WTC11 (cell line): ENCODE measurements around the gene VANGL2. TPM values are rescaled to one million over a fixed set of nuclear protein-coding genes. Genes with fewer than 3 reads are reported as not detected.

ENCODE experiments used
- ATAC-seq: fragments of 200-7000 bp; cut with Tn5 transposase; 2 replicates; pipeline ENCODE4 v1.10.0; 2021; ENCODE audit warnings: mild to moderate bottlenecking, moderate library complexity
- CTCF ChIA-PET: fragments of 300-600 bp; sonication (Branson Sonifier 250); formaldehyde crosslinking; loops from one replicate; lab custom pipeline; 2021; ENCODE audit warnings: antibody characterized with exemption; lab: Charles Lee
- POLR2A ChIA-PET: fragments of 350-600 bp; sonication (Branson Sonifier 250); formaldehyde crosslinking; loops from one replicate; lab custom pipeline; 2021; ENCODE audit warnings: antibody characterized with exemption; lab: Charles Lee
- DNase-seq: peaks from one replicate; pipeline ENCODE4 v3.0.0; 2021; ENCODE audit warnings: low spot score
- H3K27ac Mint-ChIP-seq: 2 replicates; pipeline ENCODE4 v1.8.0; 2021; ENCODE audit warnings: mixed read lengths
- H3K27me3 Mint-ChIP-seq: 2 replicates; pipeline ENCODE4 v1.8.0; 2021; ENCODE audit warnings: low read depth, mild to moderate bottlenecking, moderate library complexity, mixed read lengths
- H3K36me3 Mint-ChIP-seq: 2 replicates; pipeline ENCODE4 v1.8.0; 2021; ENCODE audit warnings: mixed read lengths
- H3K4me1 Mint-ChIP-seq: 2 replicates; pipeline ENCODE4 v1.8.0; 2022; ENCODE audit warnings: mixed read lengths
- H3K4me3 Mint-ChIP-seq: 2 replicates; pipeline ENCODE4 v1.8.0; 2021; ENCODE audit warnings: mild to moderate bottlenecking, moderate library complexity, mixed read lengths
- H3K9me3 Mint-ChIP-seq: 2 replicates; pipeline ENCODE4 v1.8.0; 2021; ENCODE audit warnings: mixed read lengths
- ATF1 ChIP-seq: sonication (generic); formaldehyde crosslinking; IDR thresholded peaks from 2 replicates; pipeline ENCODE4 v1.8.1; 2023; ENCODE audit warnings: mild to moderate bottlenecking, moderate library complexity, missing genetic modification reagents
- CREM ChIP-seq: sonication (generic); formaldehyde crosslinking; IDR thresholded peaks from 2 replicates; pipeline ENCODE4 v1.8.1; 2022; ENCODE audit warnings: mild to moderate bottlenecking, missing genetic modification reagents, moderate library complexity
- E2F5 ChIP-seq: sonication (generic); formaldehyde crosslinking; IDR thresholded peaks from 2 replicates; pipeline ENCODE4 v1.8.1; 2022; ENCODE audit warnings: mild to moderate bottlenecking, moderate library complexity, missing genetic modification reagents
- ERG ChIP-seq: fragments of 250-450 bp; sonication (Bioruptor Pico); IDR thresholded peaks from 2 replicates; pipeline ENCODE4 v1.8.0; 2021; ENCODE audit warnings: mild to moderate bottlenecking
- GABPB1 ChIP-seq: sonication (generic); formaldehyde crosslinking; IDR thresholded peaks from 2 replicates; pipeline ENCODE4 v1.8.1; 2023; ENCODE audit warnings: mild to moderate bottlenecking, missing genetic modification reagents
- IRF1 ChIP-seq: sonication (generic); formaldehyde crosslinking; IDR thresholded peaks from 2 replicates; pipeline ENCODE4 v1.8.0; 2023; ENCODE audit warnings: missing genetic modification reagents
- JAZF1 ChIP-seq: fragments of 250-450 bp; sonication (Bioruptor Pico); IDR thresholded peaks from 2 replicates; pipeline ENCODE4 v1.9.0; 2021; ENCODE audit warnings: moderate library complexity, mild to moderate bottlenecking, inconsistent platforms
- MAX ChIP-seq: sonication (generic); formaldehyde crosslinking; IDR thresholded peaks from 2 replicates; pipeline ENCODE4 v1.8.0; 2022; ENCODE audit warnings: mild to moderate bottlenecking, missing genetic modification reagents
- MXD4 ChIP-seq: fragments of 250-450 bp; sonication (Bioruptor Pico); IDR thresholded peaks from 2 replicates; pipeline ENCODE4 v1.8.0; 2021; ENCODE audit warnings: mild to moderate bottlenecking, moderate library complexity, borderline replicate concordance
- NR2C2 ChIP-seq: sonication (generic); formaldehyde crosslinking; IDR thresholded peaks from 2 replicates; pipeline ENCODE4 v1.8.0; 2022; ENCODE audit warnings: mild to moderate bottlenecking, missing genetic modification reagents
- SMAD4 ChIP-seq: sonication (generic); formaldehyde crosslinking; IDR thresholded peaks from 2 replicates; pipeline ENCODE4 v1.8.0; 2022; ENCODE audit warnings: mild to moderate bottlenecking, missing genetic modification reagents
- SP1 ChIP-seq: sonication (generic); formaldehyde crosslinking; conservative IDR thresholded peaks from 2 replicates; pipeline ENCODE4 v1.8.1; 2022; ENCODE audit warnings: missing genetic modification reagents
- STAT6 ChIP-seq: sonication (generic); formaldehyde crosslinking; conservative IDR thresholded peaks from 2 replicates; pipeline ENCODE4 v1.8.1; 2023; ENCODE audit warnings: mild to moderate bottlenecking, low read depth, missing genetic modification reagents, moderate library complexity
- TCF7 ChIP-seq: sonication (generic); formaldehyde crosslinking; IDR thresholded peaks from 2 replicates; pipeline ENCODE4 v1.8.0; 2022; ENCODE audit warnings: mild to moderate bottlenecking, low read depth, missing genetic modification reagents, moderate library complexity
- ZNF138 ChIP-seq: sonication (generic); formaldehyde crosslinking; conservative IDR thresholded peaks from 2 replicates; pipeline ENCODE4 v1.8.1; 2022; ENCODE audit warnings: mild to moderate bottlenecking, moderate library complexity, missing genetic modification reagents
- ZNF219 ChIP-seq: sonication (generic); formaldehyde crosslinking; IDR thresholded peaks from 2 replicates; pipeline ENCODE4 v1.8.0; 2023; ENCODE audit warnings: missing genetic modification reagents, mild to moderate bottlenecking, borderline replicate concordance
- ZNF512 ChIP-seq: sonication (generic); formaldehyde crosslinking; IDR thresholded peaks from 2 replicates; pipeline ENCODE4 v1.8.1; 2022; ENCODE audit warnings: missing genetic modification reagents, borderline replicate concordance
- ZNF532 ChIP-seq: fragments of 250-450 bp; sonication (Bioruptor Pico); IDR thresholded peaks from 2 replicates; pipeline ENCODE4 v1.9.0; 2021; ENCODE audit warnings: mild to moderate bottlenecking, borderline replicate concordance
- ZSCAN18 ChIP-seq: fragments of 250-450 bp; sonication (Bioruptor Pico); IDR thresholded peaks from 2 replicates; pipeline ENCODE4 v2.1.2; 2022; ENCODE audit warnings: mild to moderate bottlenecking, moderate library complexity
- total RNA-seq: library from RNA; stranded (reverse); gene quantifications from 3 replicates; pipeline ENCODE4 v1.2.3, GENCODE V29; 2021

The VANGL2 gene
- total RNA-seq, 1 experiment from 2014 or later = 68.0 TPM

GRCh38 chr1:160402001-160402795 is 1.8 kb downstream of the VANGL2 start (continued):
- TF ChIP-seq MAX (CRISPR knock-in tag) = no peak
- no peak for TF ChIP-seq CREM (CRISPR knock-in tag)
- TF ChIP-seq ZSCAN18 (CRISPR knock-in tag) = no peak
- no peak for TF ChIP-seq ZNF512 (CRISPR knock-in tag)
- no peak for TF ChIP-seq JAZF1 (CRISPR knock-in tag)
- no peak for TF ChIP-seq IRF1 (CRISPR knock-in tag)
- TF ChIP-seq STAT6 (CRISPR knock-in tag) = no peak
- no peak for TF ChIP-seq ATF1 (CRISPR knock-in tag)
- no peak for TF ChIP-seq ZNF219 (CRISPR knock-in tag)
- TF ChIP-seq GABPB1 (CRISPR knock-in tag) = no peak
- no peak for TF ChIP-seq SMAD4
- TF ChIP-seq, all 79 proteins: peak for 0

- no peak for DNase-seq
- TF ChIP-seq ZNF138 (CRISPR knock-in tag) (no peak), MXD4 (CRISPR knock-in tag) (no peak), ERG (CRISPR knock-in tag) (no peak), NR2C2 (no peak), E2F5 (CRISPR knock-in tag) (no peak), TCF7 (CRISPR knock-in tag) (no peak), ZNF532 (no peak), SP1 (no peak)
Measured at GRCh38 chr1:160403244-160403643, 2.9 kb downstream of the VANGL2 start.

More at GRCh38 chr1:160403244-160403643, 2.9 kb downstream of the VANGL2 start:
- no peaks in the 10 kb centered on the region for H3K9me3 Mint-ChIP-seq
- H3K36me3 Mint-ChIP-seq = no peaks in the 10 kb centered on the region; the same call in 1 of the 2 replicates
- H3K27ac Mint-ChIP-seq = no peak overlapping the region
- peaks cover 79% of the 10 kb centered on the region for H3K4me1 Mint-ChIP-seq
- no peaks in the 10 kb centered on the region for H3K27me3 Mint-ChIP-seq
- no peak for ATAC-seq
- POLR2A ChIA-PET = no interaction called here
- CTCF ChIA-PET = interaction anchor here (1.2 kb wide), 1 partner anchor 13 kb away, joined by 6 read pairs; no protein-coding TSS in a partner anchor
- peak overlapping the region; percentile 26 for H3K4me3 Mint-ChIP-seq
